Activated T-helper 1 cell treated with Interleukin-2 at 50 U/mL for 16 hours (primary cell): ENCODE data around the gene ABHD17C.
"Not testable (repeated sequence)": the region's sequence is repeated elsewhere in the genome, so short reads cannot be mapped to it uniquely, and the experiment has no call there.

Experiments
- DNase-seq: peaks from one replicate; pipeline ENCODE4 v3.0.0-alpha.2; 2020; ENCODE audit warnings: low read depth

The ABHD17C gene

GRCh38 chr15:80695099-80695910 lies at the start of gene ABHD17C:
Gene ABHD17C (plus strand): TSS chr15:80695310. CDS start chr15:80695430, 120 bp downstream.
- DNase-seq, result peak; percentile 29

GRCh38 chr15:80645494-80646065 lies 49.5 kb upstream of the ABHD17C start:
- no peak for DNase-seq

GRCh38 chr15:80647424-80647823 lies 47.7 kb upstream of the ABHD17C start:
- DNase-seq, result not testable (repeated sequence)

DNA sequence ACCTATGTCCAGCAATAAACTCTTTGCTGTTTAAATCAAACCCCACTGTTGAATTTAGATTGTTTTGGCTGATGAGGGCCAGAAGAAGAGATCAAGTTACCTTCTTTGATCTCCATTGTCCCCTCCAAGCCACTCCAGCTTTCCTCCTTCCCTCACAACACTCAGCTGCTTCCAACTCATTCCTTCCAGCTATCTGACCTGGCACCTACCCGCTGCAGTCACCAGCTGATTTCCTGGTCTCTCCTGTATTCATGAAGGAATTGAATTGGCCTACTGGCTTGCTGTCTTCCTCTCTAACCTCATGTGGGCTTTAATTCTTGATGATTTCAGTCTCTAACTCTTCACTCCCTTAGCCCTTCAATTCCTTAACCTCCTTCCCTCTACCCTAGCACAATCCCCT lies 40.8 kb upstream of the ABHD17C start:
- DNase-seq, result no peak

GRCh38 chr15:80659375-80659774 lies 35.7 kb upstream of the ABHD17C start:
- DNase-seq, result no peak

DNA sequence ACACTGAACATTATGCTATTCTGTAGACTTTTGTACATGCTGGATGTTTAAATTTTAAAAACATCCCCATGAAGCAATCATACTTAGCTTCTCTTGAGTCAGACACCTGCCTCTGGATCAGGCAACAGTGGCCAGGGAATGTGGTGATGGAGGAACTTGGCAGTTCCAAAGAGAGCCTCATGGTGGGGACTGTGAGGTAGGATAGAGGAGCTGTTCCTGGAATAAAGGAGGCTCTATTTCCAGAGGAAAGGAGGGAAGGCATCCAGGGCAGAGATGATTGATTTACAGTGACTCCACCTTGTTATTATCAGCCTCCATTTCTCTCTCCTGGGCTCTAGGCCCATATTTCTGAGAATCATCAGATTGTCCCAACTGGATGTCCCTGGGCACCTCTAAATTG lies 35.0 kb upstream of the ABHD17C start:
- no peak for DNase-seq

GRCh38 chr15:80662129-80662528 lies 33.0 kb upstream of the ABHD17C start:
- no peak for DNase-seq

GRCh38 chr15:80662757-80663553 lies 32.2 kb upstream of the ABHD17C start:
- no peak for DNase-seq

DNA sequence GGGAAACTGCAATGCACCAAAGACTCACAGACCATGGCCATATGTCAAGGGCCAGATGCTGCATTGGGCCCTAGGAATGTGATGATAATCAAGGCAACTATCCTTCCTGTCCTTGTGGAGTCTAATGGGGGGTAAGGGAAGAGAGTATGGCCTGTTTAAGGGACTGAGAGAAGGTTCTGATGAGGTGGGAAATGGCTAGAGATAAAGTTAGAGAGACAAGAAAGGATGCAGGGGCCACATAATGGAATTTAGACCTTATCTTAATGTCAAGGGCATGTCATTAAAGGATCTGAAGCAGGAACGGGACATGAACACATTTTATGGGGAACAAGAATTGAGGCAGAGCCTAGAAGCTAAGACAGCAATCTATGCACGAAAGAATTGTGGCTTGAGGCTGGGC lies 30.0 kb upstream of the ABHD17C start:
- DNase-seq, result no peak

- no peak for DNase-seq
These were observed 27.2 kb upstream of the ABHD17C start for GRCh38 chr15:80667936-80668335.

DNA sequence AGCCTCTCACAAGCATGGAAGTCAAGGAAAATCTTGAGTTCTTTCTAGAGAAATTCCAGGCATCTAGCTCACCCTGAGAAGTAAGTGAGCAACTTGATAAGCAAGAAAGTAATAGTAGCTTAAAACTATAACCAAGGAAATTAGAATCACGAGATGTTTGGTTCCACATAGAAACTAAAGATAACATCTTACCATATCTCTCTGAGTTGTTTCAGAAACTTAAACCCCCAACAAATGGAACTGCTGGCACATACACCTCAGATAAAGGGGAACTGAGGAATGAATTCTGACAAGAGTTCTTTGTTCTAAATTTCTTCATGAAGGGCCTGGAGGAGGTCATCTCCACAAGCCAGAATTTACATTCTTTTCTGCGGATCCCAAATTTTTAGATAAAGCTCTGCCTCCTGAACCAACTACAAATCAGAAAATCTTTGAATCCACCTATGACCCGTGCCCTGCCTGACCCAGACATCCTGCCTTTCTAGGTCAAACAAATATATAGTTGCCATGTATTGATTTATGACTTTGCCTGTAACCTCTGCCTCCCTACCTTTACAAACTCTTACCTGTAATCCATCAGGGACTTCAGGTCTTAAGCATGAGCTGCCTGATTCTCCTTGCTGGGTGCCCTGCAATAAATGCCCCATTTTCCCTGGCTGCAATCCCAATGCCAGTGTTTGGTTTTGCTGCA lies 26.4 kb upstream of the ABHD17C start:
- no peak for DNase-seq

DNA sequence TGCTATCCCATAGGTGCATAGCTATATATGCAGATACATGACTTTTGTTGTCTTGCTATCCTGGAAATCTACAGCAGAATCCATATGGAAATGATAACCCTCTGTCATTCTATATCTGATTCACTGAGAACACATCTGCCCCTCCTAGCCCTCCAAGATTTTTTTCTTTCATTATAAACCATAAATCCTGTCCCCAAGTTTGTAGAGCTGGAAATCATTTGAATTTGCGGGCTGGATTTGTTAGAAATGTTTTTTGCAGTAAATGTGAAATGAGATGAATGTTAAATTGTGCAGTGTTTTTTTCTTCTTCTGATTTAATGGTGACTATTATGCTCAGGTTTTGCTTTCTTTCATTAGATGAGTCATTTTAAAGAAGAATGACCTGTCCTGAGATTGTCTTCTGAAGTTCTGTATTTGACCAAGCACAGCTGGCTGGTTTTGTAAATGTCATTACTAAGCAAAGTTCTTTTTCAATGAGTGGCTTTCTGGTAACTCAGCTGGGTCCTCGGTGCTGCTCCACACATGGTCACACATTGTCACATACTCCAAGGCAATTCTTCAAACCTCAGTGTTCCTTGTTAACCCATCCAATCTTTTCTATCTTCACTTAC lies 25.3 kb upstream of the ABHD17C start:
- no peak for DNase-seq

DNA sequence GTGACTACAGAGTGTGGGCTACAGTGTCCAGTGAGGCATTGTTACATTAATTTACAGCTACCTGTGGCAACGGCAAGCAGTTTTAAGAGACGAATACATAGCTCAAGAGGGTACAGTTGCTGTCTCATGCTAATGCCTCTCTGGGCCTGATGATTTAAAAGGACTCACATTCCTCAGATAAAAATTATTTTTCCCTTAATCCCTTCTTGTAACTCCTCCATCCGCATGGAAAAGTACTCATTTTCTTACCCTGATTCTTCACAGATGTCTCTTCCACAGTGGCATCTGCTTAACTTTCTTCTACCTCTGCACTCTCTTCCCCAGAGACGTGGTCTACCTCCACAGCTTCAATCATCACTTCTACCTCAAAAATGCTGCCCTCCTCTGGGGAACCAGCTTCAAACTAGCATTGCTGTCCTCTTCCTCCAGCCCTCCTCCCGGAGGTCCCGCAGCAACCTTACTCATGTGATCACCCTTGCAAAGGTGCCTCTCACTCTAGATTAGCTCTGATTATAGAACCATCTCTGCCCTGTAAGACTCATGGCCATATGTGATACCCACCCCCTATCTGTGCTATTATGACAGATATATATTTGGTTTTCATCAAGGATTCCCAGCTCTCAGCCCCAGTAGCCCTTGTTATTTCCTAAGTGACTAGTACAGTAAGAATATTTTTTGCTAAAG lies 21.4 kb upstream of the ABHD17C start:
- DNase-seq, result no peak

- no peak for DNase-seq
These were observed 20.9 kb upstream of the ABHD17C start for GRCh38 chr15:80674245-80674614.

GRCh38 chr15:80677041-80677440 lies 18.1 kb upstream of the ABHD17C start:
- DNase-seq, result no peak

- no peak for DNase-seq
These were observed 15.8 kb upstream of the ABHD17C start for GRCh38 chr15:80679167-80679803.

GRCh38 chr15:80679804-80680175 lies 15.3 kb upstream of the ABHD17C start:
- DNase-seq, result no peak

DNA sequence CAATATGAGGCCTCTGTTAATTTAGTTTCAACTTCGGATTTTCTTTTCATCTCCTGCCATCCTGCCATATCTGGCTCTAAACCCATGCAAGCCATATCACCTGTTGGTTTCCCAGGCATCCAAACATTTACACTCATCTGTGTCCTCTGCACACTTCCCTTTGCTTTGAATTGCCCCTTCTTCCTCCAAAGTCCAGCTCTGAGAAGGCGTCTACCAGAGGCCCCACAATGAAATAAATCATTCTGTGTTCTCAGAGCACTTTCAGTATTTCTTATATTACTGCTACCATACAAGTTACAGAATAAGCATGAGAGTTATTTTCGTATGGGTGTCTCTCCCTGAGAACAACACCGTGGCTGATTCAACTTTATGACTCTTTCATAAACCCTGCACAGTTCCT lies 12.9 kb upstream of the ABHD17C start:
- DNase-seq, result no peak

DNA sequence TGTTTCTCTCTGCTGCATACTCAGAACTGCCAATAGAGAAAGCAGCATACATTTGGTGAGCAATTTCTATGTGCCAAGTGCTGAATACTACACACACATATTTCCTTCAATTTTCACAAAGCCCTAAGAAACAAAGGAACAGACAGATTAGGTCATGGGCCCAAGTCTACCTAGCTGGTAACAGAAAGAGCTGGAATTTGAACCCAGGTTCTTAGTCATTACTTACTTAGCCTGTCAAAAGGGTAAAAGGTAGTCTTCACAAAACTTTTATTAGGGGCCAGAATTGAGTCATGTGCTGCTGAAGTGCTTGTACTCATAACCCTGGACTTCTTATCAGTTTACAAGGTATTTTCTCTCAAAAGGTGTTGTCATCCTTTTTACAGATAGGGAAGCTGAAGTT lies 10.4 kb upstream of the ABHD17C start:
- no peak for DNase-seq

DNA sequence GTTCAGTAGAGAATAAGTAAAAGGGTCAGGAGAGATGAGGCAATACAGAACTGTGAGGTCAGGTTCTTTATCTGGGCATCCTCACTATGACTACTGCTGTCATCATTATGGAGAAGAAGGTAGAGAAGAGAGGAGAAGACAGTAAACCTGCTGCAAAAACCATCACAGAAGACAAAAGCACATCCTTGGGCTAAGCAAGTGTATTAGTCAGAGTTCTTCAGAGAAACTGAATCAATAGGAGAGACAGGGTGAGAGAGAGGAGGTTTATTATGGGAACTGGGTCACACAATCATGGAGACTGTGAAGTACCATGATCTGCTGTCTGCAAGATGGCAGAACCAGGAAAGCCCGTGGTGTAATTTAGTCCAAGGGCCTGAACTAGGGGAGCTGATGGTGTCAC lies 9.5 kb upstream of the ABHD17C start:
- DNase-seq, result no peak

DNA sequence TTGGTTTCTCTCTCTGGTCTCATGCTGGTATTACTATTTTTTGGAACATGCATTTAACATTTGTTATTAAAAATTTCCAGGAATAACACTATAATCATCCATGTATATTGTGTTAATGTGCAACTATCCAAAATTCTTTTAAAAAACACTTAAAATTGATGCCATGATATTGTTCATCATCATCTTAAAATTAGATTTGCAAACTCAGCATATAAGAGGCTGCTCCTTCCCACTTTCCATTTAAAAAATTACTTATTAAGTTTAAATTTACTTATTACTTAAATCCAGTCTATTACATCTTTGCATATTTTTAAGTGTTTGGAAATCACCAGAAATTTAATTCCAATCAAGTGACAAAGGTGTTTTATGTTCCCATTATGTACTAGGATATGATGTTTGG lies 5.8 kb upstream of the ABHD17C start:
- no peak for DNase-seq
